Astrocyte of the spinal cord (primary cell): Measurements from ENCODE around the gene SLC19A1.

Experiments
- DNase-seq: peaks from one replicate; pipeline ENCODE4 v3.0.0; 2011; ENCODE audit warnings: low read depth, low spot score
- H3K4me3 ChIP-seq: 2 replicates; pipeline ENCODE4 v1.5.1; 2011; ENCODE audit warnings: low read depth, mild to moderate bottlenecking, low read length, moderate library complexity
- in situ Hi-C: cut with HindIII; loops from 2 replicates; pipeline ENCODE4 v1.10.0; 2017; ENCODE audit warnings: low sequenced_read_pairs
- TF ChIP-seq, protein P1 (sequence below): IDR thresholded peaks from 2 replicates; pipeline ENCODE4 v1.5.1; 2012; ENCODE audit warnings: low read depth, mild to moderate bottlenecking, low read length, inconsistent platforms

The SLC19A1 gene

DNA sequence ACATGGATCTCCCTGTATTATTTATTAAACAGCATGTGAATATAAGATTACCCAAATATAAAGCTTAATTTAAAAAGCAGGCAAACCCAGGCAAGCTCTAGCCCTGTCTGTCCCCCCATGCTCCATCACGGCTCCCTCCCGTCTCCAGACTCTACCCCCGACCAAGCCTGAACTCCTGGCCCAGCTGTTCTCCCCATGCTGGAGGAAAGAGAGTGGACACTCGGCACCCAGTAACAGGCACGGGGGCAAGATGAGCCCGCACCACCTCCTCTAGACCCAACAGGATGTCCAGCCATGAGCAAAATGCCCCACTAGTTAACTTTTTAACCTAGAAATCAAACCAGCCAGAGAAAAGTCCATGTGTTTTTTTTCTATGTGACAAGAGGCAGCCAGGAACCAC, 19.3 kb downstream of the SLC19A1 start:
- in situ Hi-C loops, result no loop called here

DNA sequence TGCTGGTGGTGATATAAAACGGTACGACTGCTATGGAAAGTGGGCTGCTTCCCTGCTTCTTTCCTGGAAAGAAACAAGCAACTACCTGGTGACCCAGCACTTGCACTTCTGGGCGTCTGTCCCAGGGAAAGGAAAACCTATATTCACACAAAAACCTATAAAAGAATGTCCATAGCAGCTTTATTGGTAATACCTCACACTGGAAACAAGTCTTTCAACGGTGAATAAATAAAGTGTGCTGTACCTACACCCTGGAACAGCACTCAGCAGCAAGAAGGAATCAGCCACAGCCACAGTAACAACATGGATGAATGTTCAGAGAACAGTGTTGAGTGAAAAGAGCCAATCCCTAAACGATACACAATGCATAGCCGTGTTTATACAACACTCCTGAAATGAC, 19.9 kb downstream of the SLC19A1 start:
- DNase-seq, result no peak
- TF ChIP-seq, protein P1, sequence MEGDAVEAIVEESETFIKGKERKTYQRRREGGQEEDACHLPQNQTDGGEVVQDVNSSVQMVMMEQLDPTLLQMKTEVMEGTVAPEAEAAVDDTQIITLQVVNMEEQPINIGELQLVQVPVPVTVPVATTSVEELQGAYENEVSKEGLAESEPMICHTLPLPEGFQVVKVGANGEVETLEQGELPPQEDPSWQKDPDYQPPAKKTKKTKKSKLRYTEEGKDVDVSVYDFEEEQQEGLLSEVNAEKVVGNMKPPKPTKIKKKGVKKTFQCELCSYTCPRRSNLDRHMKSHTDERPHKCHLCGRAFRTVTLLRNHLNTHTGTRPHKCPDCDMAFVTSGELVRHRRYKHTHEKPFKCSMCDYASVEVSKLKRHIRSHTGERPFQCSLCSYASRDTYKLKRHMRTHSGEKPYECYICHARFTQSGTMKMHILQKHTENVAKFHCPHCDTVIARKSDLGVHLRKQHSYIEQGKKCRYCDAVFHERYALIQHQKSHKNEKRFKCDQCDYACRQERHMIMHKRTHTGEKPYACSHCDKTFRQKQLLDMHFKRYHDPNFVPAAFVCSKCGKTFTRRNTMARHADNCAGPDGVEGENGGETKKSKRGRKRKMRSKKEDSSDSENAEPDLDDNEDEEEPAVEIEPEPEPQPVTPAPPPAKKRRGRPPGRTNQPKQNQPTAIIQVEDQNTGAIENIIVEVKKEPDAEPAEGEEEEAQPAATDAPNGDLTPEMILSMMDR, result no peak
- in situ Hi-C loops, result no loop called here
- no peak overlapping the region for H3K4me3 ChIP-seq

More for the DNA sequence above, 19.3 kb downstream of the SLC19A1 start:
- no peak overlapping the region for H3K4me3 ChIP-seq
- TF ChIP-seq, protein P1, result no peak
- DNase-seq, result no peak

DNA sequence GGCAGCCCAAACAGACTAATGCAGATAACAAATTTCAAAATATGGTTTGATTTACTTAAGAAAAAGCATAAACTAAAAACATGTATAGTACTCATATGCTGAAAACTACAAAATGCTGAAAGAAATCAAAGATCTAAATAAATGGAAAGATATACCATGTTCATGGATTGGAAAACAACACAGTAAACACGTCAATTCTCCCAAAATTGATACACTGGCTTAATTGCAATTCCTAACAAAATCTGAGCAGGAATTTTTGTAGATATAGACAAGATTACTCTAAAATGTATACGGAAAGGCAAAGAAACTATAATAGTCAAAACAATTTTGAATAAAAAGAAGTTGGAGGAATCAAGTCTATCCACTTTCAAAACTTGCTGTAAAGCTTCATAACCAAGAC, 21.0 kb downstream of the SLC19A1 start:
- H3K4me3 ChIP-seq, result no peak overlapping the region
- no peak for DNase-seq
- TF ChIP-seq, protein P1, result no peak
- in situ Hi-C loops, result no loop called here

DNA sequence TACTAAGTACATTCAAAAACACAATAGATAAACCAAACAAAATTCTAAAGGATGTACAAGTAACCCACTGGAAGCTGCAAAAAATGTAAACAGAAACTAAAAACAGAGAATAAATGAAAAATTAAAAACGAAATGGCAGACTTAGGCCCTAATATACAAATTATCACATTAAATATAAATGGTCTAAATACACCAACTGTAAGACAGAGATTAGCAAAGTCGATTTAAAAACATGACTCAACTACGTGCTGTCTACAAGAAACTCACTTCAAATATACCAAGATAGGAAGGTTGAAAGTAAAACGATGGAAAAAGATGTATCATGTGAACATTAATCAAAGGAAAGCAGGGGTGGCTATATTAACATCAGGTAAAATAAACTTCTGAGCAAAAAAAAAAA, 23.1 kb downstream of the SLC19A1 start:
- H3K4me3 ChIP-seq, result no peak overlapping the region
- no peak for DNase-seq
- in situ Hi-C loops, result no loop called here
- TF ChIP-seq, protein P1, result no peak

DNA sequence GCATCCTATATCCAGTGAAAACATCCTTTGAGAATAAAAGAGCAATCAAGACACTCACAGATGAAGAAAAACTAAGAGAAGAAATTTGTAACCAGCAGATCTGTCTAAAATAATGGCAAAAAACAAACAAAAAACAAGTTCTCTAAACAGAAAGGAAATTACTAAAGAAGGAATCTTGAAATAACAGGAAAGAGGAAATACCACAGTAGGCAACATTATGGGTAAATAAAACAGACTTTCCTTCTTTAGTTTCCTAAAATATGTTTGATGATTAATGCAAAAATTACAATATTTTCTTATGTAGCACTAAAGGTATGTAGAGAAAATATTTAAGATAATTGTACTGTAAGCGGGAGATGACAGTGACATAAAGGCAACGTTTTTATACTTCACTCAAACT, 23.5 kb downstream of the SLC19A1 start:
- TF ChIP-seq, protein P1, result no peak
- in situ Hi-C loops, result no loop called here
- H3K4me3 ChIP-seq, result no peak overlapping the region
- DNase-seq, result no peak

DNA sequence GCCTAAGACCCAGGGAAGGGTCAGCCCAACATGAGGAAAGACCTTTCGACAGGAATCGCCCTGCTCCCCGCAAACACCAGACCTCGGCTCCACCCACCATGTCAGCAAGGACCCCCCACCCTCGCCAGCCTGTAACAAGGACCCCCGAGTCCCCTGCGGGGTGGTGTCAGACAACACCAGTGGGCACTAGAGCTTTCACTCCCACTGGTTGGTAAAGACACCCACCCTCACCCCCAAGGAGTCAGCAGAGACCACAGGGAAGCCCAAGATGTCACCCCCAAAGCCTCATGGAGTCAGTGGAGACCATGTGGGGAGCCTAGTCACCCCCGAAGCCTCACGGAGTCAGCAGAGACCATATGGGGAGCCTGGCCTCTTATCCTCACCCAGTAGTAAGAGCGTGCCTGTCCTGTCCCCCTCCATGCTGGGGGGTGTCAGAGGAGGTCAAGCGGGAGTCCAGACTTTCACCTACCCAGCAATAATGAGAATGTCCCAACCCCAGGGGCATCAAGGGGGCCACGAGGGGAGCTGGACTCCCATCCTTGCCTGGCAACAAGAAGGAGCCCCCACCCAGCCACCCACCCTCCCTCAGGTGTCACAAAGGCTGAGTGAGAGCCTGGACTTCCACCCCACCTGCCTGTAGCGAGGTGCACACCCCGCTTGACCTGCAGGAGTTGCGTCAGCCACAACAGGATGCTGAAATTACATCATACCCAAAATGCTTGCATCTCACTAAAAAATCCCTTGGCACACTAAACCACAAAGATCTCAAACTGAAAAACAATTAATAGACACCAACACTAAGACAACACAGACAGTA, 24.8 kb downstream of the SLC19A1 start:
- DNase-seq, result no peak
- no peak overlapping the region for H3K4me3 ChIP-seq
- in situ Hi-C loops, result no loop called here
- TF ChIP-seq, protein P1, result no peak
